MCF 10A (cell line): ENCODE data around the gene ELOVL5. TPM values are rescaled to one million over a fixed set of nuclear protein-coding genes. Genes with fewer than 3 reads are reported as not detected.

Source experiments
- BruUV-seq: library from RNA; stranded (reverse); fragments of 400-500 nt; replicated peaks from 2 replicates; lab custom pipeline; 2021; lab: Mats Ljungman, UMichigan
- CTCF ChIA-PET: fragments of 300-600 bp; sonication (Branson Sonifier 250); formaldehyde crosslinking; extraction: SDS; loops from one replicate; lab custom pipeline; 2021; ENCODE audit warnings: antibody characterized with exemption, inconsistent platforms; lab: Yijun Ruan, JAX
- POLR2A ChIA-PET: fragments of 300-600, 350-650 bp; sonication (Branson Sonifier 250); formaldehyde crosslinking; extraction: SDS; loops from one replicate; lab custom pipeline; 2020; ENCODE audit warnings: antibody characterized with exemption, inconsistent platforms; lab: Yijun Ruan, JAX
- DNase-seq: peaks from one replicate; pipeline ENCODE4 v3.0.0-alpha.2; 2018; ENCODE audit not compliant: unreplicated experiment
- H3K27ac Mint-ChIP-seq: one replicate; pipeline ENCODE4 v1.8.0; 2022; ENCODE audit warnings: mild to moderate bottlenecking, low read depth, mixed read lengths; ENCODE audit not compliant: unreplicated experiment
- H3K27me3 Mint-ChIP-seq: one replicate; pipeline ENCODE4 v1.8.0; 2022; ENCODE audit warnings: mixed read lengths; ENCODE audit not compliant: insufficient read depth, unreplicated experiment
- H3K36me3 Mint-ChIP-seq: one replicate; pipeline ENCODE4 v1.8.0; 2022; ENCODE audit warnings: mild to moderate bottlenecking, moderate library complexity, mixed read lengths; ENCODE audit not compliant: insufficient read depth, unreplicated experiment
- H3K4me1 Mint-ChIP-seq: one replicate; pipeline ENCODE4 v1.8.0; 2022; ENCODE audit warnings: mixed read lengths; ENCODE audit not compliant: insufficient read depth, unreplicated experiment
- H3K4me3 Mint-ChIP-seq: one replicate; pipeline ENCODE4 v1.8.0; 2022; ENCODE audit warnings: mild to moderate bottlenecking, moderate library complexity, mixed read lengths; ENCODE audit not compliant: unreplicated experiment
- H3K9me3 Mint-ChIP-seq: one replicate; pipeline ENCODE4 v1.8.0; 2022; ENCODE audit warnings: mixed read lengths; ENCODE audit not compliant: unreplicated experiment
- CTCF ChIP-seq: fragments of 200-600 bp; IDR thresholded peaks from one replicate; pipeline ENCODE4 v1.8.0; 2022; ENCODE audit warnings: antibody characterized with exemption, mild to moderate bottlenecking; ENCODE audit not compliant: unreplicated experiment
- intact Hi-C: fragments of 100-400 bp; cut with micrococcal nuclease; formaldehyde crosslinking; loops from 2 replicates; pipeline ENCODE4 v1.14.1; 2022
- total RNA-seq: library from RNA; stranded (reverse); gene quantifications from 2 replicates; pipeline ENCODE4 v1.2.3, GENCODE V29; 2022

ELOVL5 gene
- total RNA-seq, 1 experiment from 2014 or later = 58.3 TPM

GRCh38 chr6:53282741-53283140 is 66.0 kb downstream of the ELOVL5 start:
- Mint-ChIP-seq H3K4me3 (no peak overlapping the region), H3K9me3 (no peaks in the 10 kb centered on the region), H3K27ac (no peak overlapping the region), H3K27me3 (no peaks in the 10 kb centered on the region), H3K36me3 (peaks cover 15% of the 10 kb centered on the region), H3K4me1 (no peaks in the 10 kb centered on the region)
- CTCF ChIA-PET = interaction anchor here (0.6 kb wide), 1 partner anchor 749 kb away, joined by 3 read pairs; no protein-coding TSS in a partner anchor
- BruUV-seq = no TSS peak
- no peak for TF ChIP-seq CTCF
- no peak for DNase-seq
- intact Hi-C loops = no loop called here
- POLR2A ChIA-PET = interaction anchor here (1.3 to 2.1 kb wide), 2 partner anchors 8 to 12 kb away, joined by 3 to 5 read pairs; no protein-coding TSS in a partner anchor

DNA sequence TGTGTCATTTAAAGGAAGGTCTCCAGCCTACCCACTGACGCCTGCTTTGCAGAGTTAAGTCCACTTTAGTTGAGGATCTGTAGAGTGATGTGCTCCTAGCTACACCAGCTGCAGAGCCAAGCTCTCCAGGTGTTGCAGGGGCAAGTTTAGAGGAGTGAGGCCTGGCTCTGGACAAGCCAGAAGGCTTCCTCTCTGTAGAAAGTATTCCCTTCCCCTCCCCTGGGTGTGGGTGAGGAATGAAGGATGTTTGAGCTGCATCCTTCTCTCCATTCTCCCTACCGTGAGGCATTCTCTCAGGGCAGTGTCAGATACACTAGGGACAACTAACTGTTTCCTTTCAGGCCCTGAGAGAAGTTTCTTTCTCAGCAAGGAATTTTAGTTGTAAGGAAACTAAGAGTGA is 66.5 kb downstream of the ELOVL5 start:
- intact Hi-C loops = no loop called here
- Mint-ChIP-seq H3K27me3 (no peaks in the 10 kb centered on the region), H3K9me3 (no peaks in the 10 kb centered on the region), H3K4me1 (no peaks in the 10 kb centered on the region), H3K27ac (no peak overlapping the region), H3K36me3 (peaks cover 10% of the 10 kb centered on the region), H3K4me3 (no peak overlapping the region)
- no peak for TF ChIP-seq CTCF
- ChIA-PET CTCF (interaction anchor here (0.6 kb wide), 1 partner anchor 748 kb away, joined by 3 read pairs; no protein-coding TSS in a partner anchor), POLR2A (interaction anchor here (2.1 kb wide), 1 partner anchor 8 kb away, joined by 5 read pairs; no protein-coding TSS in a partner anchor)
- BruUV-seq = no TSS peak
- DNase-seq = no peak

DNA sequence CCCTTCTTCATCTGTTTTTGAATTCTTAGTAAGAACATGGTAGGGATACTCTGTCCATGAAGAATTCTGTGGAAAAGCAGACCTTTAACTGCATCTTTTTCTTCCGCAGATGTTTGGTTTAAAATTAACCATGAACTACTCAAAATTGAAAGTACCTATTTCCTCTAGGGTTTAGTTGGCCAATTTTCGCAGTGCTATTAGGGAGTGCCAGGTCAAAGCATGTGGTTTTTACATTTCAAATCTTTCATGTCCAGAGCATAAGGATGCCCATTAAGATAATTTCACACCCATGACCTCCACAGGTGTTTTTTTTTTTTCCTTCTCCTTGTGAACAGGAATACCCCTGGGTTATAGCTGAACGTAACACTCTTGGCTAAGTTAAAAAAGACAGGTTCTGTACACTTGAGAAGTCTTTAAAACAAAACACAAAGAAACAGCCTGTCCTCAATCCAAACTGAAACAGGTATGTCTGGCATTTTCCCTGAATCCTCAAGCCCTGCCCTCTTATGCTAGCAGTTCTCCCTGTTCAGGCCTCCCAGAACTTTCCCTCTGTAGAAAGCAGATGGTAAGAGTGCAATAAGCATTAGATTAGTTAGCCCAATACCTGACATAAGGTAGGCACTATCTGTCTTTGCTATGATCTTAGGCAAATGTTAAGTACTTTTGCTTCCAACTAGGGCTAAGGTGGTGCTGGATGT is 67.1 kb downstream of the ELOVL5 start:
- Mint-ChIP-seq H3K4me1 (no peaks in the 10 kb centered on the region), H3K4me3 (no peak overlapping the region), H3K27ac (no peak overlapping the region), H3K9me3 (no peaks in the 10 kb centered on the region), H3K27me3 (no peaks in the 10 kb centered on the region), H3K36me3 (peaks cover 9% of the 10 kb centered on the region)
- intact Hi-C loops = no loop called here
- TF ChIP-seq CTCF = no peak
- CTCF ChIA-PET = no interaction called here
- no TSS peak for BruUV-seq
- POLR2A ChIA-PET = interaction anchor here (0.6 to 2.1 kb wide), 2 partner anchors 9 to 18 kb away, joined by 3 to 5 read pairs; no protein-coding TSS in a partner anchor
- DNase-seq = no peak

GRCh38 chr6:53280207-53280606 is 68.5 kb downstream of the ELOVL5 start:
- DNase-seq = no peak
- no peak overlapping the region for H3K27ac Mint-ChIP-seq
- intact Hi-C loops = no loop called here
- H3K27me3 Mint-ChIP-seq = no peaks in the 10 kb centered on the region
- CTCF ChIA-PET = interaction anchor here (1.1 to 2.5 kb wide), 3 partner anchors 8 to 204 kb away, joined by 4 to 11 read pairs (median 4); no protein-coding TSS in a partner anchor
- H3K4me1 Mint-ChIP-seq = no peaks in the 10 kb centered on the region
- H3K9me3 Mint-ChIP-seq = no peaks in the 10 kb centered on the region
- no peak overlapping the region for H3K4me3 Mint-ChIP-seq
- peaks cover 14% of the 10 kb centered on the region for H3K36me3 Mint-ChIP-seq
- POLR2A ChIA-PET = interaction anchor here (0.6 to 1.2 kb wide), 2 partner anchors 10 to 16 kb away, joined by 3 read pairs; no protein-coding TSS in a partner anchor
- BruUV-seq = no TSS peak
- no peak for TF ChIP-seq CTCF
